Skeletal muscle satellite cell (primary cell): Measurements from ENCODE around the gene NPAS2.

Source experiments
- H3K27me3 ChIP-seq: 2 replicates; pipeline ENCODE4 v1.7.0; 2013; ENCODE audit warnings: low read length; ENCODE audit not compliant: control insufficient read depth, insufficient read depth
- H3K36me3 ChIP-seq: 2 replicates; pipeline ENCODE4 v1.7.0; 2013; ENCODE audit warnings: mild to moderate bottlenecking, control low read depth, low read length; ENCODE audit not compliant: insufficient read depth
- H3K4me1 ChIP-seq: 2 replicates; pipeline ENCODE4 v1.7.0; 2013; ENCODE audit warnings: low read length; ENCODE audit not compliant: control insufficient read depth, insufficient read depth
- H3K4me2 ChIP-seq: 2 replicates; pipeline ENCODE4 v1.7.0; 2013; ENCODE audit warnings: mild to moderate bottlenecking, low read length
- H3K4me3 ChIP-seq: 2 replicates; pipeline ENCODE4 v1.7.0; 2013; ENCODE audit warnings: low read length
- H3K9ac ChIP-seq: 2 replicates; pipeline ENCODE4 v1.7.0; 2013; ENCODE audit warnings: mild to moderate bottlenecking, low read depth, low read length, moderate library complexity
- H3K9me3 ChIP-seq: replicated peaks from 2 replicates; pipeline ENCODE4 v1.7.0; 2013; ENCODE audit warnings: mild to moderate bottlenecking, control low read depth, low read length

The NPAS2 gene

GRCh38 chr2:100941646-100942240 is 121.8 kb downstream of the NPAS2 start:
- Histone ChIP-seq H3K9me3 (no peaks in the 10 kb centered on the region), H3K4me3 (no peak overlapping the region), H3K4me1 (peaks cover 12% of the 10 kb centered on the region), H3K27me3 (no peaks in the 10 kb centered on the region), H3K36me3 (peaks cover 7% of the 10 kb centered on the region), H3K4me2 (no peak overlapping the region), H3K9ac (no peak overlapping the region)

- Histone ChIP-seq H3K36me3 (peaks cover 10% of the 10 kb centered on the region), H3K27me3 (no peaks in the 10 kb centered on the region), H3K4me3 (no peak overlapping the region), H3K4me2 (no peak overlapping the region), H3K4me1 (peaks cover 12% of the 10 kb centered on the region), H3K9me3 (no peaks in the 10 kb centered on the region), H3K9ac (no peak overlapping the region)
Measured at GRCh38 chr2:100944617-100945432, 124.9 kb downstream of the NPAS2 start.

GRCh38 chr2:100945433-100945740 is 125.4 kb downstream of the NPAS2 start:
- Histone ChIP-seq H3K4me3 (no peak overlapping the region), H3K4me1 (peaks cover 12% of the 10 kb centered on the region), H3K4me2 (no peak overlapping the region), H3K36me3 (peaks cover 10% of the 10 kb centered on the region), H3K9ac (no peak overlapping the region), H3K9me3 (no peaks in the 10 kb centered on the region), H3K27me3 (no peaks in the 10 kb centered on the region)

GRCh38 chr2:100945930-100946607 is 126.1 kb downstream of the NPAS2 start:
- H3K4me3 ChIP-seq = no peak overlapping the region
- H3K9ac ChIP-seq = no peak overlapping the region
- H3K36me3 ChIP-seq = peaks cover 6% of the 10 kb centered on the region
- H3K4me1 ChIP-seq = peaks cover 11% of the 10 kb centered on the region
- H3K4me2 ChIP-seq = no peak overlapping the region
- H3K27me3 ChIP-seq = no peaks in the 10 kb centered on the region
- no peaks in the 10 kb centered on the region for H3K9me3 ChIP-seq

- Histone ChIP-seq H3K27me3 (no peaks in the 10 kb centered on the region), H3K9me3 (no peaks in the 10 kb centered on the region), H3K4me1 (no peaks in the 10 kb centered on the region), H3K4me3 (no peak overlapping the region), H3K4me2 (no peak overlapping the region), H3K36me3 (peaks cover 3% of the 10 kb centered on the region), H3K9ac (no peak overlapping the region)
Measured at GRCh38 chr2:100948942-100949811, 129.2 kb downstream of the NPAS2 start.

- H3K9me3 ChIP-seq = no peaks in the 10 kb centered on the region
- peaks cover 2% of the 10 kb centered on the region for H3K4me1 ChIP-seq
- H3K36me3 ChIP-seq = peaks cover 11% of the 10 kb centered on the region
- H3K4me2 ChIP-seq = no peak overlapping the region
- H3K9ac ChIP-seq = no peak overlapping the region
- H3K4me3 ChIP-seq = no peak overlapping the region
- H3K27me3 ChIP-seq = no peaks in the 10 kb centered on the region
Measured at GRCh38 chr2:100952512-100952911, 132.6 kb downstream of the NPAS2 start.

GRCh38 chr2:100953406-100954043 is 133.6 kb downstream of the NPAS2 start:
- no peaks in the 10 kb centered on the region for H3K9me3 ChIP-seq
- H3K9ac ChIP-seq = no peak overlapping the region
- H3K36me3 ChIP-seq = peaks cover 11% of the 10 kb centered on the region
- H3K4me3 ChIP-seq = no peak overlapping the region
- no peak overlapping the region for H3K4me2 ChIP-seq
- no peaks in the 10 kb centered on the region for H3K27me3 ChIP-seq
- H3K4me1 ChIP-seq = peaks cover 13% of the 10 kb centered on the region

- Histone ChIP-seq H3K9me3 (no peaks in the 10 kb centered on the region), H3K36me3 (peaks cover 11% of the 10 kb centered on the region), H3K27me3 (no peaks in the 10 kb centered on the region), H3K4me2 (no peak overlapping the region), H3K9ac (no peak overlapping the region), H3K4me3 (no peak overlapping the region), H3K4me1 (peaks cover 18% of the 10 kb centered on the region)
Measured at GRCh38 chr2:100954044-100954420, 134.1 kb downstream of the NPAS2 start.

GRCh38 chr2:100955226-100955625 is 135.3 kb downstream of the NPAS2 start:
- no peak overlapping the region for H3K4me2 ChIP-seq
- peaks cover 8% of the 10 kb centered on the region for H3K36me3 ChIP-seq
- H3K9ac ChIP-seq = no peak overlapping the region
- H3K4me3 ChIP-seq = no peak overlapping the region
- peaks cover 27% of the 10 kb centered on the region for H3K4me1 ChIP-seq
- no peaks in the 10 kb centered on the region for H3K27me3 ChIP-seq
- H3K9me3 ChIP-seq = no peaks in the 10 kb centered on the region

- no peak overlapping the region for H3K9ac ChIP-seq
- no peak overlapping the region for H3K4me2 ChIP-seq
- no peaks in the 10 kb centered on the region for H3K9me3 ChIP-seq
- no peak overlapping the region for H3K4me3 ChIP-seq
- H3K27me3 ChIP-seq = no peaks in the 10 kb centered on the region
- H3K4me1 ChIP-seq = peaks cover 27% of the 10 kb centered on the region
- peaks cover 8% of the 10 kb centered on the region for H3K36me3 ChIP-seq
Measured at GRCh38 chr2:100956081-100956480, 136.1 kb downstream of the NPAS2 start.
